ENCODE measurements around the gene SPPL2C.

The SPPL2C gene

GRCh38 chr17:45877467-45877866 is 32.8 kb downstream of the SPPL2C start:
- DNase-seq (ENCODE audit: low read depth, low spot score): no peak

GRCh38 chr17:45883063-45883462 is 38.4 kb downstream of the SPPL2C start:
- DNase-seq (ENCODE audit: low read depth, low spot score): no peak

GRCh38 chr17:45886852-45887251 is 42.2 kb downstream of the SPPL2C start:
- DNase-seq (ENCODE audit: low read depth, low spot score): no peak

- DNase-seq (ENCODE audit: low read depth, low spot score): no peak
Measured at GRCh38 chr17:45888392-45888791, 43.7 kb downstream of the SPPL2C start.

GRCh38 chr17:45889579-45889978 is 44.9 kb downstream of the SPPL2C start:
- no peak for DNase-seq (ENCODE audit: low read depth, low spot score)

- DNase-seq (ENCODE audit: low read depth, low spot score): no peak
Measured at GRCh38 chr17:45893725-45894021, 49.0 kb downstream of the SPPL2C start.

- DNase-seq (ENCODE audit: low read depth, low spot score): peak; percentile 80
Measured at GRCh38 chr17:45894022-45894784, 49.5 kb downstream of the SPPL2C start, which contains the start of gene MAPT. MAPT (plus strand) TSS chr17:45894554; CDS start chr17:45962338, 67,784 bp downstream.

GRCh38 chr17:45895304-45895968 is 50.8 kb downstream of the SPPL2C start:
- no peak for DNase-seq (ENCODE audit: low read depth, low spot score)

- no peak for DNase-seq (ENCODE audit: low read depth, low spot score)
Measured at GRCh38 chr17:45895969-45896785, 51.5 kb downstream of the SPPL2C start.
